HG03025 (cell line): ENCODE results near the gene CTDSP1.

Experiments used
- ATAC-seq: cut with Tn5 transposase; IDR thresholded peaks from one replicate; pipeline ENCODE4 v1.9.1; 2021; ENCODE audit warnings: mild to moderate bottlenecking, moderate library complexity; ENCODE audit not compliant: unreplicated experiment, low FRiP score

Gene CTDSP1

GRCh38 chr2:218399391-218400166 lies at the start of gene CTDSP1:
Gene CTDSP1, plus strand, starts transcription at chr2:218399868. Its CDS starts 223 bp downstream, at chr2:218400091.
- ATAC-seq = peak; percentile 38

GRCh38 chr2:218354045-218354444 lies 45.6 kb upstream of the CTDSP1 start:
- ATAC-seq = no peak

GRCh38 chr2:218354850-218355443 lies 44.7 kb upstream of the CTDSP1 start:
- ATAC-seq = no peak

- no peak for ATAC-seq
Observed at GRCh38 chr2:218357236-218358177, 42.2 kb upstream of the CTDSP1 start.

- no peak for ATAC-seq
Observed at GRCh38 chr2:218360453-218360852, 39.2 kb upstream of the CTDSP1 start.

GRCh38 chr2:218362606-218363005 lies 37.1 kb upstream of the CTDSP1 start:
- ATAC-seq = no peak

GRCh38 chr2:218363736-218364135 lies 35.9 kb upstream of the CTDSP1 start:
- ATAC-seq = no peak

- ATAC-seq = no peak
Observed at GRCh38 chr2:218364196-218364595, 35.5 kb upstream of the CTDSP1 start.

GRCh38 chr2:218366621-218367414 lies 32.9 kb upstream of the CTDSP1 start:
- ATAC-seq = no peak

- peak; percentile 84 for ATAC-seq
Observed at GRCh38 chr2:218367415-218368149, 32.1 kb upstream of the CTDSP1 start.

GRCh38 chr2:218368150-218368528 lies 31.5 kb upstream of the CTDSP1 start:
- ATAC-seq = no peak

GRCh38 chr2:218368621-218369153 lies 31.0 kb upstream of the CTDSP1 start:
- ATAC-seq = no peak

GRCh38 chr2:218369330-218369729 lies 30.3 kb upstream of the CTDSP1 start:
- no peak for ATAC-seq

GRCh38 chr2:218370410-218371063 lies 29.1 kb upstream of the CTDSP1 start:
- no peak for ATAC-seq

GRCh38 chr2:218371983-218372350 lies 27.7 kb upstream of the CTDSP1 start:
- ATAC-seq = no peak

GRCh38 chr2:218374795-218375194 lies 24.9 kb upstream of the CTDSP1 start:
- ATAC-seq = no peak

GRCh38 chr2:218375212-218375611 lies 24.5 kb upstream of the CTDSP1 start:
- ATAC-seq = no peak

GRCh38 chr2:218378053-218378452 lies 21.6 kb upstream of the CTDSP1 start:
- ATAC-seq = no peak

- no peak for ATAC-seq
Observed at GRCh38 chr2:218381916-218382366, 17.7 kb upstream of the CTDSP1 start, which contains the start of gene SLC11A1. Gene SLC11A1, plus strand, starts transcription at chr2:218382273. Its CDS starts 96 bp downstream, at chr2:218382369.
